Measurements from ENCODE around the gene HILPDA.

GRCh38 chr7:128421384-128421783 is 34.3 kb upstream of the HILPDA start:
- TF ChIP-seq CTCF (conservative IDR thresholded peaks at IDR 0.05; ENCODE audit: low read length), result no peak
- TF ChIP-seq EZH2phosphoT487 (IDR thresholded peaks at IDR 0.05; ENCODE audit: borderline replicate concordance, low read depth, low read length), result no peak
